ENCODE measurements around the gene BRF1.
"Not testable (repeated sequence)": the region's sequence is repeated elsewhere in the genome, so short reads cannot be mapped to it uniquely, and the experiment has no call there.

BRF1 gene

GRCh38 chr14:105314287-105315200, 13.7 kb upstream of the BRF1 start, which contains the start of gene PACS2:
Gene PACS2 (plus strand): TSS chr14:105314748. CDS start chr14:105314919, 171 bp downstream.
- peak; percentile 65 for DNase-seq

- no peak for DNase-seq
These were observed 12.8 kb upstream of the BRF1 start for GRCh38 chr14:105313381-105314286.

GRCh38 chr14:105312973-105313372, 12.2 kb upstream of the BRF1 start:
- no peak for DNase-seq

GRCh38 chr14:105311838-105312237, 11.0 kb upstream of the BRF1 start:
- no peak for DNase-seq

- DNase-seq = no peak
These were observed 8.6 kb upstream of the BRF1 start for GRCh38 chr14:105309371-105309770.

GRCh38 chr14:105307052-105307727, 6.4 kb upstream of the BRF1 start:
- DNase-seq = no peak

- DNase-seq = no peak
These were observed 5.0 kb upstream of the BRF1 start for GRCh38 chr14:105305791-105306190.

- no peak for DNase-seq
These were observed 4.5 kb upstream of the BRF1 start for GRCh38 chr14:105305345-105305744.

GRCh38 chr14:105304565-105304964, 3.8 kb upstream of the BRF1 start:
- no peak for DNase-seq

GRCh38 chr14:105303949-105304348, 3.1 kb upstream of the BRF1 start:
- DNase-seq = no peak

GRCh38 chr14:105301915-105302249, 1.1 kb upstream of the BRF1 start:
- not testable (repeated sequence) for DNase-seq

GRCh38 chr14:105301103-105301914, 508 bp upstream of the BRF1 start:
- DNase-seq = peak; percentile 100

GRCh38 chr14:105299654-105300541, 903 bp downstream of the BRF1 start:
- no peak for DNase-seq

- DNase-seq = not testable (repeated sequence)
These were observed 3.5 kb downstream of the BRF1 start for GRCh38 chr14:105297311-105297710.

- peak; percentile 12 for DNase-seq
These were observed 6.6 kb downstream of the BRF1 start for GRCh38 chr14:105294142-105294597.

GRCh38 chr14:105292826-105293711, 7.7 kb downstream of the BRF1 start:
- DNase-seq = no peak

- DNase-seq = no peak
These were observed 10.0 kb downstream of the BRF1 start for GRCh38 chr14:105290621-105291346.

GRCh38 chr14:105288936-105289335, 11.9 kb downstream of the BRF1 start:
- DNase-seq = not testable (repeated sequence)
